H1 (cell line): ENCODE measurements around the gene SART1. TPM values are rescaled to one million over a fixed set of nuclear protein-coding genes. Genes with fewer than 3 reads are reported as not detected.

Experiments used
- CTCF ChIA-PET: fragments of 300-600 bp; sonication (Branson Sonifier 250); formaldehyde crosslinking; loops from one replicate; lab custom pipeline; 2021; ENCODE audit not compliant: partially characterized antibody; lab: Charles Lee
- POLR2A ChIA-PET: fragments of 300-600 bp; sonication (Branson Sonifier 250); formaldehyde crosslinking; loops from one replicate; lab custom pipeline; 2021; ENCODE audit warnings: inconsistent platforms; ENCODE audit not compliant: partially characterized antibody; lab: Charles Lee
- DNase-seq, 2 experiments: peaks; one replicate each; pipeline versions ENCODE4 v3.0.0 to v3.0.0-alpha.2; 2010 to 2022; ENCODE audit warnings: low spot score in 2 of 2, low read depth in 1 of 2, mixed read lengths in 1 of 2
- FAIRE-seq: peaks from 2 replicates; lab custom pipeline; 2011; peaks lifted over from hg19 to GRCh38; lab: Jason Lieb, UNC
- H2AFZ ChIP-seq: 2 replicates; pipeline ENCODE4 v1.8.1; 2012; ENCODE audit warnings: low read length, inconsistent platforms
- H2AK5ac ChIP-seq: 2 replicates; pipeline ENCODE4 v1.6.1; 2013; ENCODE audit warnings: low read depth, low read length
- H2BK120ac ChIP-seq: replicated peaks from 2 replicates; pipeline ENCODE3; 2013; ENCODE audit warnings: low read depth, low read length, inconsistent platforms
- H2BK12ac ChIP-seq: 2 replicates; pipeline ENCODE4 v1.6.1; 2013; ENCODE audit warnings: low read depth, low read length
- H2BK15ac ChIP-seq: 2 replicates; pipeline ENCODE4 v1.6.1; 2013; ENCODE audit warnings: low read length
- H2BK20ac ChIP-seq: 2 replicates; pipeline ENCODE4 v1.6.1; 2013; ENCODE audit warnings: low read length
- H2BK5ac ChIP-seq: 2 replicates; pipeline ENCODE4 v1.6.1; 2013; ENCODE audit warnings: low read depth, low read length
- H3K14ac ChIP-seq: 2 replicates; pipeline ENCODE4 v1.6.1; 2013; ENCODE audit warnings: inconsistent platforms; ENCODE audit not compliant: insufficient read length
- H3K18ac ChIP-seq: 2 replicates; pipeline ENCODE4 v1.6.1; 2013; ENCODE audit warnings: low read length; ENCODE audit errors: extremely low read depth
- H3K23ac ChIP-seq: 2 replicates; pipeline ENCODE4 v1.6.1; 2013; ENCODE audit warnings: inconsistent platforms; ENCODE audit not compliant: insufficient read length
- H3K23me2 ChIP-seq: 2 replicates; pipeline ENCODE4 v1.6.1; 2013; ENCODE audit warnings: low read depth, low read length
- H3K27ac ChIP-seq: 2 replicates; pipeline ENCODE4 v1.6.1; 2011; ENCODE audit warnings: low read depth, low read length, inconsistent platforms
- H3K27me3 ChIP-seq, 4 experiments: replicated peaks in 1 of 4; 1 replicate in 1 of 4; 2 replicates in 3 of 4; pipeline versions ENCODE4 v1.6.1 to v1.8.1; 2011 to 2013; ENCODE audit warnings: low read length in 3 of 4, mild to moderate bottlenecking in 3 of 4, inconsistent platforms in 2 of 4, mixed read lengths in 2 of 4, moderate library complexity in 1 of 4; ENCODE audit not compliant: control insufficient read depth in 3 of 4, insufficient read depth in 3 of 4; ENCODE audit errors: extremely low read depth in 1 of 4
- H3K36me3 ChIP-seq, 4 experiments: 2 replicates each; pipeline versions ENCODE4 v1.6.1 to v1.8.1; 2011 to 2013; ENCODE audit warnings: mild to moderate bottlenecking in 4 of 4, low read length in 3 of 4, moderate library complexity in 2 of 4, control low read depth in 1 of 4, inconsistent platforms in 1 of 4; ENCODE audit not compliant: insufficient read depth in 4 of 4, control insufficient read depth in 2 of 4
- H3K4ac ChIP-seq: replicated peaks from 2 replicates; pipeline ENCODE3; 2013; ENCODE audit warnings: low read length, low read depth, mixed read lengths, inconsistent platforms; ENCODE audit not compliant: insufficient read length
- H3K4me1 ChIP-seq, 4 experiments: replicated peaks in 1 of 4; 1 replicate in 1 of 4; 2 replicates in 3 of 4; pipeline versions ENCODE4 v1.6.1 to v1.8.1; 2011 to 2013; ENCODE audit warnings: low read length in 3 of 4, inconsistent platforms in 2 of 4, mixed read lengths in 1 of 4; ENCODE audit not compliant: insufficient read depth in 4 of 4, control insufficient read depth in 3 of 4
- H3K4me2 ChIP-seq, 2 experiments: 2 replicates each; pipeline versions ENCODE4 v1.6.1 to v1.8.1; 2011 to 2013; ENCODE audit warnings: low read depth in 2 of 2, low read length in 2 of 2, control low read depth in 1 of 2, inconsistent platforms in 1 of 2, mild to moderate bottlenecking in 1 of 2; ENCODE audit not compliant: insufficient read depth in 1 of 2
- H3K4me3 ChIP-seq, 4 experiments: fragments of 200-600, 300-600 bp in 1 of 4; sonication (generic), shearing (Covaris generic), sonication (Bioruptor Twin) in 1 of 4; 2 replicates each; pipeline versions ENCODE4 v1.5.1 to v1.8.1; 2011 to 2016; ENCODE audit warnings: low read length in 4 of 4, low read depth in 3 of 4, control low read depth in 2 of 4, inconsistent platforms in 2 of 4, mild to moderate bottlenecking in 2 of 4, mixed read lengths in 1 of 4, moderate library complexity in 1 of 4; ENCODE audit not compliant: insufficient read depth in 2 of 4; ENCODE audit errors: extremely low read depth in 1 of 4
- H3K56ac ChIP-seq: replicated peaks from 2 replicates; pipeline ENCODE3; 2013; ENCODE audit warnings: low read depth, mild to moderate bottlenecking, mixed read lengths, low read length, inconsistent platforms; ENCODE audit not compliant: insufficient read length
- H3K79me1 ChIP-seq: 2 replicates; pipeline ENCODE4 v1.6.1; 2013; ENCODE audit warnings: low read depth, low read length, control low read depth
- H3K79me2 ChIP-seq, 2 experiments: 2 replicates each; pipeline versions ENCODE4 v1.6.1 to v1.8.1; 2012 to 2013; ENCODE audit warnings: low read length in 2 of 2, mild to moderate bottlenecking in 2 of 2, inconsistent platforms in 1 of 2; ENCODE audit not compliant: insufficient read depth in 2 of 2, control insufficient read depth in 1 of 2
- H3K9ac ChIP-seq, 4 experiments: replicated peaks in 1 of 4; 1 replicate in 1 of 4; 2 replicates in 3 of 4; pipeline versions ENCODE4 v1.6.1 to v1.8.1; 2011 to 2013; ENCODE audit warnings: low read depth in 3 of 4, low read length in 3 of 4, control low read depth in 2 of 4, mild to moderate bottlenecking in 2 of 4, moderate library complexity in 2 of 4, inconsistent platforms in 1 of 4; ENCODE audit errors: extremely low read depth in 1 of 4
- H3K9me3 ChIP-seq, 2 experiments: 2 replicates each; pipeline versions ENCODE4 v1.6.1 to v1.8.1; 2012 to 2013; ENCODE audit warnings: mild to moderate bottlenecking in 2 of 2, moderate library complexity in 2 of 2, control low read depth in 1 of 2, inconsistent platforms in 1 of 2, low read depth in 1 of 2, low read length in 1 of 2, mixed read lengths in 1 of 2; ENCODE audit not compliant: insufficient read depth in 2 of 2
- H4K20me1 ChIP-seq, 2 experiments: replicated peaks in 1 of 2; 2 replicates each; pipeline versions ENCODE3 to v1.8.1; 2011 to 2013; ENCODE audit warnings: inconsistent platforms in 2 of 2, low read length in 2 of 2, mild to moderate bottlenecking in 1 of 2; ENCODE audit not compliant: insufficient read depth in 2 of 2, control insufficient read depth in 1 of 2
- H4K5ac ChIP-seq: 2 replicates; pipeline ENCODE4 v1.6.1; 2013; ENCODE audit warnings: low read length, low read depth, mixed read lengths, inconsistent platforms; ENCODE audit not compliant: insufficient read length
- H4K8ac ChIP-seq: 2 replicates; pipeline ENCODE4 v1.8.0; 2013; ENCODE audit warnings: mild to moderate bottlenecking, moderate library complexity, low read length, inconsistent platforms; ENCODE audit not compliant: insufficient read depth; ENCODE audit errors: extremely low read depth
- H4K91ac ChIP-seq: replicated peaks from 2 replicates; pipeline ENCODE3; 2013; ENCODE audit warnings: low read length, mixed read lengths, inconsistent platforms; ENCODE audit not compliant: insufficient read length
- GABPA ChIP-seq: IDR thresholded peaks from 2 replicates; pipeline ENCODE4 v1.6.1; 2011; ENCODE audit warnings: mild to moderate bottlenecking, low read length, moderate library complexity, borderline replicate concordance; ENCODE audit not compliant: insufficient read depth
- HDAC2 ChIP-seq, 2 experiments: fragments of 300-600 bp in 1 of 2; sonication (generic) in 1 of 2; IDR thresholded peaks; 2 replicates each; pipeline ENCODE4 v1.6.1; 2011 to 2012; ENCODE audit warnings: low read depth in 2 of 2, low read length in 2 of 2, mild to moderate bottlenecking in 2 of 2, moderate library complexity in 2 of 2, borderline replicate concordance in 1 of 2, inconsistent platforms in 1 of 2
- KDM5A ChIP-seq: fragments of 200-600 bp; IDR thresholded peaks from 2 replicates; pipeline ENCODE4 v1.7.1; 2012; ENCODE audit warnings: mild to moderate bottlenecking, low read length, inconsistent platforms, mixed read lengths
- WGBS, 2 experiments: shearing (Covaris generic) in 1 of 2; methylation state at CpG; one replicate each; pipeline versions ENCODE4 v1.1.6 to v1.1.7; 2013 to 2015; ENCODE audit warnings: low lambda C conversion rate in 2 of 2, mixed read lengths in 2 of 2, inconsistent platforms in 1 of 2, low coverage in 1 of 2, missing lambda C conversion rate in 1 of 2; ENCODE audit not compliant: insufficient replicate concordance in 2 of 2, insufficient coverage in 1 of 2, insufficient read length in 1 of 2; ENCODE audit errors: extremely low coverage in 1 of 2, missing lambda C conversion rate in 1 of 2; 5-methylcytosine and 5-hydroxymethylcytosine counted together
- polyA plus RNA-seq, 7 experiments: library from polyadenylated mRNA; depleted of rRNA in 3 of 7; stranded (reverse) in 5 of 7; unstranded in 2 of 7; fragments of >200 nt in 5 of 7; fragments of 200-250 nt in 2 of 7; gene quantifications; 1 replicate in 5 of 7; 2 replicates in 1 of 7; 4 replicates in 1 of 7; pipeline versions ENCODE4 v1.2.1 to v1.2.3, GENCODE V29; 2011 to 2013; ENCODE audit warnings: missing spikeins in 2 of 7, mixed read lengths in 2 of 7
- total RNA-seq: library from RNA; stranded (reverse); fragmentation: NEBNext Ultra II Directional; extraction: Animal tissue kit (Norgen Biotek cat#: 25700); gene quantifications from 2 replicates; pipeline ENCODE4 v1.2.1, GENCODE V29; 2021
- TF ChIP-seq, protein P1 (sequence below): IDR thresholded peaks from 2 replicates; pipeline ENCODE4 v1.6.1; 2011; ENCODE audit warnings: low read length, improper control_type of control experiment
- TF ChIP-seq, protein P2 (sequence below): IDR thresholded peaks from 2 replicates; pipeline ENCODE4 v1.6.1; 2012; ENCODE audit warnings: inconsistent platforms

Gene SART1
- total and polyA plus RNA-seq, 2 of the 8 experiments (the other 6 are each of a cell fraction or from before 2014, with no cell fraction given) = 9.7 to 46.1 TPM

DNA sequence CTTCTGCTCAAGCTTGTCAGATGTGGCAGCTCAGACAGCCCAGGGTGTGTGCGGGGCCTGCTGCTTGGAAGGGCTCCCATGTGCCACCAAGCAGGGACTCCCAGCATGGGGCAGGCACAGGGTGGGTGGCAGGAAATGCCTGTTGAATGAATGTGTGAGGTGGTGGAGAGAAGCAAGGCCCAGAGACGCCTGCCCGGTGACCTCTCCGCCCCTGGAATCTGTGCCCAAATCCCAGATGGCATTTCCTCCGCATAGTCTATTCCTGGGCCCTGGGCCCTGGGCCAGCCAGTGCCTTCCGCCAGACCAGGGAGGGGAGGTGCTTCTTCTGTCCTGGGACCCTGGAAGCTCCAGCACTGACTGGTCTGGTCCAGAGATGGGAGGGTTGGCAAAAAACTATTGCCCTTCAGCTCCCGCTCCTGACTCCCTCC lies 53.9 kb downstream of the SART1 start:
- H2BK12ac ChIP-seq = no peak overlapping the region
- TF ChIP-seq, protein P1, sequence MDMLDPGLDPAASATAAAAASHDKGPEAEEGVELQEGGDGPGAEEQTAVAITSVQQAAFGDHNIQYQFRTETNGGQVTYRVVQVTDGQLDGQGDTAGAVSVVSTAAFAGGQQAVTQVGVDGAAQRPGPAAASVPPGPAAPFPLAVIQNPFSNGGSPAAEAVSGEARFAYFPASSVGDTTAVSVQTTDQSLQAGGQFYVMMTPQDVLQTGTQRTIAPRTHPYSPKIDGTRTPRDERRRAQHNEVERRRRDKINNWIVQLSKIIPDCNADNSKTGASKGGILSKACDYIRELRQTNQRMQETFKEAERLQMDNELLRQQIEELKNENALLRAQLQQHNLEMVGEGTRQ = no peak
- no peak for TF ChIP-seq GABPA
- TF ChIP-seq KDM5A = no peak
- no peak for TF ChIP-seq HDAC2 (IDR thresholded peaks at IDR 0.05; ENCODE audit: borderline replicate concordance in 1 of 2, low read depth in 2 of 2, low read length in 2 of 2)
- TF ChIP-seq, protein P2, sequence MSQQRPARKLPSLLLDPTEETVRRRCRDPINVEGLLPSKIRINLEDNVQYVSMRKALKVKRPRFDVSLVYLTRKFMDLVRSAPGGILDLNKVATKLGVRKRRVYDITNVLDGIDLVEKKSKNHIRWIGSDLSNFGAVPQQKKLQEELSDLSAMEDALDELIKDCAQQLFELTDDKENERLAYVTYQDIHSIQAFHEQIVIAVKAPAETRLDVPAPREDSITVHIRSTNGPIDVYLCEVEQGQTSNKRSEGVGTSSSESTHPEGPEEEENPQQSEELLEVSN = no peak
- no peak overlapping the region for H2AFZ ChIP-seq
- H3K4me3 ChIP-seq = no peak overlapping the region
- H2BK15ac ChIP-seq = no peak overlapping the region
- no peak overlapping the region for H3K4me2 ChIP-seq
- H3K9me3 ChIP-seq = no peaks in the 10 kb centered on the region
- no peaks in the 10 kb centered on the region for H4K20me1 ChIP-seq
- H3K18ac ChIP-seq = no peak overlapping the region
- no peak overlapping the region for H2BK20ac ChIP-seq
- H3K79me2 ChIP-seq = no peaks in the 10 kb centered on the region
- ChIA-PET CTCF (interaction anchor here (1.1 to 1.6 kb wide), 3 partner anchors 9 to 131 kb away, joined by 3 to 4 read pairs (median 3); partner anchors contain the start of gene FIBP), POLR2A (interaction anchor here (1.1 to 1.2 kb wide), 2 partner anchors 13 to 295 kb away, joined by 3 to 5 read pairs; partner anchors contain the start of genes BANF1, EIF1AD and RNASEH2C)
- no peak overlapping the region for H2BK5ac ChIP-seq
- no peak overlapping the region for H4K91ac ChIP-seq
- 97% methylated on average over 7 of the region's 7 CpGs; no CpG with 5 or more reads in 1 of the 2 experiments for WGBS, 2 experiments
- no peak overlapping the region for H4K5ac ChIP-seq
- no peak overlapping the region for H3K27ac ChIP-seq
- no peak overlapping the region for H3K4ac ChIP-seq
- H3K4me1 ChIP-seq = peaks cover 0 to 8% (median 5%) of the 10 kb centered on the region in 4 experiments; a peak in 5 of 7 replicates
- H4K8ac ChIP-seq = no peak overlapping the region
- peaks cover 2% of the 10 kb centered on the region; the same call in 1 of the 2 replicates for H3K23me2 ChIP-seq
- H3K56ac ChIP-seq = no peak overlapping the region
- FAIRE-seq = no peak
- H3K79me1 ChIP-seq = no peaks in the 10 kb centered on the region
- peaks cover 6 to 27% (median 23%) of the 10 kb centered on the region in 4 experiments for H3K27me3 ChIP-seq
- no peaks in the 10 kb centered on the region for H3K36me3 ChIP-seq
- no peak overlapping the region for H2AK5ac ChIP-seq
- DNase-seq = no peak
- no peak overlapping the region for H2BK120ac ChIP-seq
- H3K14ac ChIP-seq = no peak overlapping the region
- H3K9ac ChIP-seq = no peak overlapping the region
- no peak overlapping the region for H3K23ac ChIP-seq
